Lung (tissue), 12 donors: Measurements from ENCODE around the gene LIFR. TPM values are rescaled to one million over a fixed set of nuclear protein-coding genes. Genes with fewer than 3 reads are reported as not detected.

Experiments used
- ATAC-seq: fragments of 200-7000 bp; cut with Tn5 transposase; one replicate; pipeline ENCODE4 v1.9.1; 2020; ENCODE audit warnings: moderate number of reproducible peaks; ENCODE audit not compliant: insufficient read depth, low FRiP score
- DNase-seq, 3 donors: peaks; one replicate each; pipeline ENCODE4 v3.0.0-alpha.2; 2013 to 2017
- H3K27ac ChIP-seq, 2 donors: one replicate each; pipeline ENCODE4 v1.5.1; 2013; ENCODE audit warnings: mild to moderate bottlenecking in 2 of 2, moderate library complexity in 2 of 2, control low read depth in 1 of 2, inconsistent platforms in 1 of 2, low read depth in 1 of 2, low read length in 1 of 2
- H3K27me3 ChIP-seq, 3 donors: one replicate each; pipeline ENCODE4 v1.5.1; 2013; ENCODE audit warnings: low read length in 2 of 3; ENCODE audit not compliant: control insufficient read depth in 3 of 3, insufficient read depth in 3 of 3
- H3K36me3 ChIP-seq, 4 donors: one replicate each; pipeline ENCODE4 v1.5.1; 2013; ENCODE audit warnings: low read length in 4 of 4, mild to moderate bottlenecking in 1 of 4, moderate library complexity in 1 of 4; ENCODE audit not compliant: control insufficient read depth in 4 of 4, insufficient read depth in 4 of 4
- H3K4me1 ChIP-seq, 5 donors: one replicate each; pipeline ENCODE4 v1.5.1; 2013; ENCODE audit warnings: low read length in 5 of 5, mild to moderate bottlenecking in 2 of 5, moderate library complexity in 1 of 5; ENCODE audit not compliant: control insufficient read depth in 5 of 5, insufficient read depth in 5 of 5
- H3K4me3 ChIP-seq: one replicate; pipeline ENCODE4 v1.5.1; 2013; ENCODE audit warnings: mild to moderate bottlenecking, control low read depth, moderate library complexity
- H3K9ac ChIP-seq, 2 donors: one replicate each; pipeline ENCODE4 v1.5.1; 2013; ENCODE audit warnings: low read length in 2 of 2, control low read depth in 1 of 2; ENCODE audit not compliant: insufficient read depth in 1 of 2
- H3K9me3 ChIP-seq, 4 donors: one replicate each; pipeline ENCODE4 v1.5.1; 2013; ENCODE audit warnings: low read length in 3 of 4, mild to moderate bottlenecking in 1 of 4, moderate library complexity in 1 of 4; ENCODE audit not compliant: control insufficient read depth in 4 of 4, insufficient read depth in 3 of 4
- CTCF ChIP-seq: IDR thresholded peaks from 2 replicates; pipeline ENCODE4 v1.5.1; 2012; ENCODE audit warnings: mild to moderate bottlenecking; ENCODE audit errors: control extremely low read depth, extremely low read depth
- WGBS, 2 donors: extraction: QIAGEN DNeasy Blood & Tissue Kit; methylation state at CpG; one replicate each; pipeline ENCODE4 v1.1.7; 2013; 5-methylcytosine and 5-hydroxymethylcytosine counted together
- polyA plus RNA-seq, 2 donors: library from polyadenylated mRNA; stranded (reverse); fragments of 200-250 nt; gene quantifications; one replicate each; pipeline ENCODE4 v1.2.1, GENCODE V29; 2013
- total RNA-seq, 2 donors: library from RNA; depleted of rRNA in 1 of 2; stranded (reverse); fragments of >200 nt in 1 of 2; gene quantifications; one replicate each; pipeline ENCODE4 v1.2.1, GENCODE V29; 2014 to 2021
- donor health status: control.
- donor health status: control.
- donor health status: Bipolar disorder and iron deficiency.
- donor health status: healthy.
- donor health status: DM: yes; HTN: yes; CAD: no.

LIFR gene
- total and polyA plus RNA-seq, 4 donors = 14.2 to 345 (median 37.8) TPM

DNA sequence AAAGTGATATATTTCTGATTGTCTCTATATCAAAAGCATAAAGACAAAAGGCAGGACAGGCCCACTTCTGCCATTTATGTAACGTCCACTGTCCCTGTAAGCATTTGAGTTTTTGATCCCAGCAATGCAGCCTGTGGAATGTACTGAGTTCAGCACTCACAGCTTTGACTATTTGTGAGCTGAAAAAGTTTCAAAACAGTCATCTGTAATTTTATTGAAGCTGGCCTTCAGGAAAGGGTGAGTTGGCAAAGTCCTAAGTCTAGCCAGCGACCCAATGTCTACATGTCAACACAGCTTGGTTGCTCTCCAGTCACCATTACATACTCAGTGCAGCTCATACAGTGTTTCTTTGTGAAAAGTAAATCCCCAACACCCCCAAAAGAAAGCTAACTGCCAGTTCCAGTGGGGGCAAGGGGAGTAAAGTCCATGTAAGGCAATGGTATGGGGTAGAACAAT lies 9.7 kb downstream of the LIFR start:
- Histone ChIP-seq H3K4me1 (peaks cover 8 to 50% (median 24%) of the 10 kb centered on the region in 5 donors), H3K27me3 (no peaks in the 10 kb centered on the region), H3K4me3 (no peak overlapping the region), H3K9ac (no peak overlapping the region), H3K9me3 (peaks cover 0 to 2% (median 0%) of the 10 kb centered on the region in 4 donors), H3K36me3 (peaks cover 0 to 2% (median 0%) of the 10 kb centered on the region in 4 donors), H3K27ac (peak overlapping the region in 1 of 2 donors; percentile 24)
- TF ChIP-seq CTCF = no peak
- ATAC-seq (no peak), DNase-seq (peak in 1 of 3 donors; percentile 51)
- 49 to 71% methylated on average over 2 of the region's 2 CpGs for WGBS, 2 donors

DNA sequence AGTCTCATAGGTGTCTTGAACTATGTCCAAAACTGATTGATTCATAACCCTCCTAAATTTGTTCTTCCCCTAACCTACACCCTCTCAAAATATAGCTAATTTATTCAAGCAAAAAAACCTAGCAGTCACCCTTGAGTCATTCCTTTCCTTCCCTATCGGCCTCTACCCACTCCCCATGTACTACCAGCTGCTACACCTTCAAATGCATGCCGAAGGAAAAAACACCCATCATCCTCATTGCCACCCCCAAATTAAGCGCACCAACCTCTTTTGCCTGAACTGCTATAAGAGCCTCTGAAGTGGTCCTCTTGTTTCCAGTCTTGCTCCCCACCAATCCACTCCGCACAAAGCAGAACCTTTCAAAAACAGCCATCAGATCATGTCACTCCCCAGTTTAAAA lies 12.6 kb downstream of the LIFR start:
- Histone ChIP-seq H3K27me3 (no peaks in the 10 kb centered on the region), H3K36me3 (peaks cover 0 to 7% (median under 1%) of the 10 kb centered on the region in 4 donors), H3K9me3 (peaks cover 0 to 2% (median 0%) of the 10 kb centered on the region in 4 donors), H3K9ac (no peak overlapping the region), H3K27ac (no peak overlapping the region), H3K4me3 (no peak overlapping the region), H3K4me1 (peaks cover 11 to 44% (median 27%) of the 10 kb centered on the region in 5 donors)
- ATAC-seq (no peak), DNase-seq (no peak)
- WGBS, 2 donors = 84 to 87% methylated on average over 4 of the region's 4 CpGs
- TF ChIP-seq CTCF = no peak

- H3K36me3 ChIP-seq = peaks cover 0 to 7% (median under 1%) of the 10 kb centered on the region in 4 donors
- DNase-seq (no peak), ATAC-seq (no peak)
- H3K9me3 ChIP-seq = peaks cover 0 to 2% (median 0%) of the 10 kb centered on the region in 4 donors
- WGBS, 2 donors = 66 to 68% methylated on average over 2 of the region's 2 CpGs
- no peak for TF ChIP-seq CTCF
- H3K4me3 ChIP-seq = no peak overlapping the region
- no peak overlapping the region for H3K9ac ChIP-seq
- peaks cover 12 to 42% (median 26%) of the 10 kb centered on the region in 5 donors for H3K4me1 ChIP-seq
- H3K27me3 ChIP-seq = no peaks in the 10 kb centered on the region
- H3K27ac ChIP-seq = no peak overlapping the region
These were observed 13.4 kb downstream of the LIFR start for GRCh38 chr5:38543074-38543473.
